A549 treated with Hydrocortisone at 1 μM for 4 hours (cell line): ENCODE measurements around the gene NACC1. TPM values are rescaled to one million over a fixed set of nuclear protein-coding genes. Genes with fewer than 3 reads are reported as not detected.

Source experiments
- total RNA-seq: library from RNA; stranded (reverse); fragments of 200-300 nt; extraction: Qiagen RNA extraction; gene quantifications from 5 replicates; pipeline ENCODE4 v1.2.3, GENCODE V29; 2022

The NACC1 gene
- 29.0 to 39.7 TPM (median 38.2 TPM) in 5 replicates for total RNA-seq

DNA sequence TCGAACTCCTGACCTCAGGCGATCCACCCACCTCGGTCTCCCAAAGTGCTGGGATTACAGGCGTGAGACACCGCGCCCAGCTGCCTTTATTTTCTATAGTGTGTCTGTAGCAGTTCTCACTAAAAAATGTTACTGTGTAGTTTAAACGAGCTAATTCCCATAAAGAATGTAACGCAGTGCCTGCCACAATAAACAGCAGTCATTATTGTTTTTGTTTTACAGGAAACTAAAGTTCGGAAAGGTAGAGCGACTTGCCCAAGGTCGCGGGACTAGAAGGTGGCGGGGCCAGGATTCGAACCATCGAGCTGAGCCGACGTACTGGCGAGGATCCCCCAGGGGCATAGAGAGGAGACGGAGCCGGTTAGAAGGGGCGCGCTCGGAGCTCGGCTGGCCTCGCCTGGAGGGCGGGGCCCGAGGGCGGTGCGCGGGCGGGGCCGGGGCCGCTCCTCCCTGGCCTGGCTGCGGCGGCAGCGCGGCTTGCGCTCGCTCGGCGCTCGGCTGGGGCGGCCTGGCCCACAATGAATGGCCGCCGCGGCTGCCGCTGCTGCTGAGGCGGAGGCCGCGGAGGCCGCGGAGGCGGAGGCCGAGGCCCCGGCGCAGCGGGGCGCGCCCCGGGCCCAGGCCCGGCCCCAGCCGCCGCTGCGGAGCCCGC, at the start of gene NACC1:
Gene NACC1, plus strand, starts transcription at position 493 of the 652 bp plus-strand sequence. CDS start 16,944 bp downstream, outside the sequence.

DNA sequence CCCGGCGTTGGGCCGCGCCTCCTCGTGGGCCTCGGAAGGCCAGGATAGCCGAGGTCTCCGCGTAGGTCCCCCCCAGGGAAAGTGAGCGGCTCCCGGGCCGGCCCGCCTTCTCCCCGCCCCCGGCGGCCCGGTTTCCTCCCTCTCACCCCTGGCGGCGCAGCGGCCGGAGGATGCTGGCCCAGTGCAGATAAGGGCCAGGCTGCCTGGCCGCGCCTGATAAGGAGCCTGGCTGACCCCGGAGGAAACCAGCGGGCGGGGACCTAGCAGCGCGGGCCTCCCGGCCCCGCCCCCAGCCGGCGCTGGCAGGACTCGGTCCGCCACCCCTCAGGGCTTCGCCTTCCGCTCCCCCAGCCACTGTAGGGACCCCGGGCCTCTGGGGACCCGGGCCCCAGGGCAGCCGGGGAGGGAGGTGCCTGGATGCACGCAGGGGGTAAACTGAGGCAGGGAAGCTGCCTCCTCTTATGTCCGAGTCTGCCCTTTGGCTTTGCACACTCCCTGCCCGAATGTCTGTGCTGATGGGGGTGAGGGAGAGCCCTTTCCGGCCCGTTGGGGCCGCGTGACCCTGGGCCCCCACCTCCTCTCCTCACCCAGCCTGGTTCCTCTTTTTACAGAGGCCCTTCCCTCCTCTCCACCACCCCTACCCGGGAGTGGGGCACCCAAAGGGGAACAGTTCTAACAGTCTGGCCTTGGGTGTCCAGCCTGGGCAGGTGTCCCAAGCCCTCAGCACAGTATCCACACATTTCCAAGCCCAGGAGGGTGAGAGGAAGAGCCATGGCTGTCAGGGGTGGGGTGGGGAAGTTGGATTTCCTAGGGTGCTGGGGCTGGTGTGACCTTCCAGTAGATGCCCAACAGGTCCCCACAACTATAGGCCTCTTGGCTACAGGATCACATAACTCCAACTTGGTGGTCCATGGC, 15.1 kb upstream of the NACC1 start, which contains the start of gene LYL1:
Gene LYL1, minus strand, starts transcription at position 193 of the 915 bp plus-strand sequence. CDS start 1,687 bp downstream, outside the sequence.

DNA sequence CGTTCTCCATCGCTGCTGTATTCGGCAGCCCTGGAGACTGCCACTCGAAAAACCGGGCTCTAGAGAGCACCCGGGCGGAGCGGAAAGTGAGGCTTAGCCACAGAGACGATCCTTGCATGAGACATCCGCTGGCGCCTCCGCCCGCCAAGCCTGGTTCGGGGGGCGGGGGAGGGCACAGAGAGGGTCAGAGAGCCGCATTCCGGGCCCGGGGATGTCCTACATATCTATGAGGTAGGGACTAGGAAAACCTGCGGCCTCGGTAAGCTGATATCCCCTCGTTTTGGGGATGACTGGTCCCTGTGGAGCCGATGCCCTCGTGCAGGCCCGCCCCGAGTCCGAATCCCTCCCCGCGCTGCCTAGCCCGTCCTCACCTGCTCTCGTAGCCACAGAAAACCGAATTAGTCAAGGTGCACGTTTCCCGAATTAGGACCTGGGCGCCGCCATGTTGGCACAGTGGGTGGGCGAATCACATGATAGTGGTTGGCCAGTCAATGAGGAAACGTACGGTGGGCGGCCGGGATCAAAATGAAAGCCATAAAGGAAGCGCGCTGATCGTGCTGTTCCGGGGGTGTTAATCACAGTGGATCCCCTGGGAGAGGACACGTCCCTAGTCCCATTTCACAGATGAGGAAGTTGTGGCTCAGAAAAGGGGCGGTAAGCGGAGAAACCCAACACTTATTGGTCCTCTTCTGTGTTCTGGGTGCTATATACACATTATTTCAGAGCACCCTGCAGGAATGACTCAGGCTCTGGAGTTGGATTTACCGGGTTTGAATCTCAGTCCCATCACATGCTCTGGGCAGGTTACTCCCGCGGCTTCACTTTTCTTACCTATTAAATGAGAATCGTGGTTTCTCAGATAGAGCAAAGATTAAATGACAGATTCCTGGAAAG, 1.5 kb upstream of the NACC1 start, which contains the start of gene TRMT1:
Gene TRMT1, minus strand, starts transcription at position 459 of the 894 bp plus-strand sequence. Its CDS starts 341 bp downstream, at position 118.

DNA sequence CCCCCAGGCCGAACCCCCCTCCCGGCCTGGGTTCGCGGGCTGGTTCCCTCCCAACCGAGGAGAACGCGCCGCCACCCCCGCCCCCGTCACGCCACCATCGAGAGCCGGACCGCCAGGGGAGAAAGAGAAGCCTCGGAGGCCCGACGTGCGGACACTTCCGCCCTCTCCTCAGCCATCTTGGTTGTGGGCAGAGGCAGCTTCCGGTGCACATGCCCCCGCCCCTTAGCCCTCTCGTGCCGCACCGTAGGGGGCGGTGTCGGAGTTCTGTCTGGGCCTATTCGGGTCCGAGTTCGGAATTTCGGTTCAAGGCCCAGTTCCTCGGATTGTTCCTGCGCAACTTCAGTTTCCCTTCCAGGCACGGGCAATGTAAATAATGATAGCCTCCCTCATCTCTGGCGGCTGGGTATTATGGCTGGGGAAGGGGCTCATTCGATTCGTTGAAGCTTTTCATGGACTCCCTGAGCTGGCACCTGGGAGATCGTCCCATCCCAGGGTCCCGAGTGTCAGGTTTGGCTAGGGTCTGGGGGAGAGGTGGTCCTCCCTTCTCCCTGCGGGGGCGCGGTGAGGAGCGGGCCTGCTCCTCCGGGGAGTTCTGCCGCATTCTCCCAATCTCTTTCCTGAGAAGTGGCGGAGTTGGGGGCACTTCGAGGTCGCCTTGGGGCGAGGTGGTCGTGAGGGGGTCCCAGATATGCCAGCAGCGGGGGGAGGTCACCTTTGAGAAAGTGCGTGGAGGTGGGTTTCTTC, 32.3 kb downstream of the NACC1 start, which contains the start of the genes IER2 and STX10:
Gene IER2, plus strand, starts transcription at position 225 of the 744 bp plus-strand sequence. CDS start 2,776 bp downstream, outside the sequence.
Gene STX10, minus strand, starts transcription at position 189 of the 744 bp plus-strand sequence. CDS start 202 bp downstream, outside the sequence.

Other genes starting within 250 kb of the NACC1 start
- 27.5 to 33.2 TPM (median 30.3 TPM) in 5 replicates for gene DNASE2, start 236.8 kb upstream of the NACC1 start, total RNA-seq
- 0.06 to 0.08 TPM in 2 of 5 replicates, not detected in the others for gene KLF1, start 231.1 kb upstream of the NACC1 start, total RNA-seq
- gene GCDH, start 227.1 kb upstream of the NACC1 start, total RNA-seq, result 8.5 to 11.9 TPM (median 9.3 TPM) in 5 replicates
- gene SYCE2, start 199.0 kb upstream of the NACC1 start, total RNA-seq, result 0.18 to 0.65 TPM (median 0.44 TPM) in 5 replicates
- 66.6 to 76.5 TPM (median 69.3 TPM) in 5 replicates for gene FARSA, start 184.6 kb upstream of the NACC1 start, total RNA-seq
- 488 to 572 TPM (median 509 TPM) in 5 replicates for gene CALR, start 179.7 kb upstream of the NACC1 start, total RNA-seq
- 74.5 to 80.5 TPM (median 76.9 TPM) in 5 replicates for gene RAD23A, start 172.4 kb upstream of the NACC1 start, total RNA-seq
- 26.3 to 58.4 TPM (median 52.1 TPM) in 5 replicates for gene GADD45GIP1, start 161.0 kb upstream of the NACC1 start, total RNA-seq
- gene DAND5, start 148.7 kb upstream of the NACC1 start, total RNA-seq, result 0.07 TPM in 1 of 5 replicates, not detected in the others
- gene NFIX, start 122.8 kb upstream of the NACC1 start, total RNA-seq, result 2.7 to 4.4 TPM (median 4.3 TPM) in 5 replicates
- gene LYL1, start 15.4 kb upstream of the NACC1 start, total RNA-seq, result 0.67 to 1.1 TPM (median 0.71 TPM) in 5 replicates
- 34.8 to 42.7 TPM (median 36.4 TPM) in 5 replicates for gene TRMT1, start 1.5 kb upstream of the NACC1 start, total RNA-seq
- gene STX10, start 32.1 kb downstream of the NACC1 start, total RNA-seq, result 41.0 to 54.7 TPM (median 52.0 TPM) in 5 replicates
- 32.1 to 46.5 TPM (median 41.5 TPM) in 5 replicates for gene IER2, start 32.1 kb downstream of the NACC1 start, total RNA-seq